AG10803 (cell line): ENCODE measurements around the gene DCUN1D2.

Source experiments
- DNase-seq: peaks from one replicate; pipeline ENCODE4 v3.0.0; 2010; ENCODE audit warnings: low read depth
- H3K4me3 ChIP-seq: 2 replicates; pipeline ENCODE4 v1.5.1; 2011; ENCODE audit warnings: mild to moderate bottlenecking, low read length, control low read depth
- TF ChIP-seq, protein P1 (sequence below): conservative IDR thresholded peaks from 2 replicates; pipeline ENCODE4 v1.5.1; 2011; ENCODE audit warnings: mild to moderate bottlenecking, low read length, control low read depth, inconsistent platforms

The DCUN1D2 gene

DNA sequence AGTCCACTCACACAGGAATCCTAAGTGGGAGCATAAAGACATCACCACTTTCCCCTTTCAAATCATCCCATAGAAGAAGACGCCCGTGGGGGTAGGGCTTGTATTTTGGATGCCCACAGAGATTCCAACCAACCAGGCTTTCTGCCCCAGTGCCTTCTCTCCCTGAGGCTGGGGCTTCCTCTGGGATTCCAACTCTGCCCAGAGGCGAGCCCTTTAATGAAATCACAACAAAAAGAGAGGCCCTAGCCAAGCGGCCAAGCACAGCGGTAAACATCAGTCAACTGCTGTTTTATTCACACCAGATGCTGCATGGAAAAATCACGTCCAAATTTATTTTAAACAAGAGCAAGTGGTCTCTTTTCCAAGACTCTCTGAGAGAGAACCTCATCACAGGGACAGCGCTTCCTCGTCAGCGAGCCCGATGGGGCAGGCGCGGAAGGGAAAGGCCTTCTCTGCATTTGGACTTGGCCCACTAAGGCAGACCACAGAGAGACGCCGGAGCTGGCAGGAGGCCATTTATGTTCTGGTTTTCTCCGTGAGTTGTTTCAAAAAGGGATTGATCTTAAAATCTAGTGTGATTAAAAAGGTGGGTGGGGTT, 68.7 kb downstream of the DCUN1D2 start:
- DNase-seq, result peak; percentile 65
- TF ChIP-seq, protein P1, sequence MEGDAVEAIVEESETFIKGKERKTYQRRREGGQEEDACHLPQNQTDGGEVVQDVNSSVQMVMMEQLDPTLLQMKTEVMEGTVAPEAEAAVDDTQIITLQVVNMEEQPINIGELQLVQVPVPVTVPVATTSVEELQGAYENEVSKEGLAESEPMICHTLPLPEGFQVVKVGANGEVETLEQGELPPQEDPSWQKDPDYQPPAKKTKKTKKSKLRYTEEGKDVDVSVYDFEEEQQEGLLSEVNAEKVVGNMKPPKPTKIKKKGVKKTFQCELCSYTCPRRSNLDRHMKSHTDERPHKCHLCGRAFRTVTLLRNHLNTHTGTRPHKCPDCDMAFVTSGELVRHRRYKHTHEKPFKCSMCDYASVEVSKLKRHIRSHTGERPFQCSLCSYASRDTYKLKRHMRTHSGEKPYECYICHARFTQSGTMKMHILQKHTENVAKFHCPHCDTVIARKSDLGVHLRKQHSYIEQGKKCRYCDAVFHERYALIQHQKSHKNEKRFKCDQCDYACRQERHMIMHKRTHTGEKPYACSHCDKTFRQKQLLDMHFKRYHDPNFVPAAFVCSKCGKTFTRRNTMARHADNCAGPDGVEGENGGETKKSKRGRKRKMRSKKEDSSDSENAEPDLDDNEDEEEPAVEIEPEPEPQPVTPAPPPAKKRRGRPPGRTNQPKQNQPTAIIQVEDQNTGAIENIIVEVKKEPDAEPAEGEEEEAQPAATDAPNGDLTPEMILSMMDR, result no peak
- H3K4me3 ChIP-seq, result no peak overlapping the region

DNA sequence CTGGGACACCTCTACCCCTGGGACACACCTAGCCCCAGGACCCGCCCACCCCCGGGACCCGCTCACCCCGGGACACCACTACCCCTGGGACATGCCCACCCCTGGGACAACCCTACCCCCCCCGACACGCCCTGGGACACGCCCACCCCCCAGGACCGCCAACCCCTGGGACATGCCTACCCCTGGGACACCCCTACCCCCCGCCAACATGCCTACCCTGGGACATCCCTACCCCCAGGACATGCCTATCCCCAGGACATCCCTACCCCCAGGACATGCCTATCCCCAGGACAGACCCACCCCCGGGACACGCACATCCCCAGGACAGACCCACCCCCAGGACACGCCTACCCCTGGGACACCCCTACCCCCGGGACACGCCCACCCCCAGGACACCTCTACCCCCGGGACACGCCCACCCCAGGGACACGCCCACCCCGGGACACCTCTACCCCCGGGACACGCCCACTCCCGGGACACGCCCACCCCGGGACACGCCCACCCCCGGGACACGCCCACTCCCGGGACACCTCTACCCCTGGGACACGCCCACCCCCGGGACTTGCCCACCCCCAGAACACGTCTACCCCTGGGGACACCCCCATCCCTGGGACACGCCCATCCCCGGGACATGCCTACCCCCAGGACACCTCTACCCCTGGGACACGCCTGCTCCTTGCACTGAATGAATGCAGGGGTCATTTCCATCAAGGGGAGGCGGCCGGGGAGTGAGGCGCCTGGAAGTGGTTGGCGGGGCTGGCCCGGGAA, 69.5 kb downstream of the DCUN1D2 start:
- H3K4me3 ChIP-seq, result no peak overlapping the region
- TF ChIP-seq, protein P1, result no peak
- DNase-seq, result no peak

DNA sequence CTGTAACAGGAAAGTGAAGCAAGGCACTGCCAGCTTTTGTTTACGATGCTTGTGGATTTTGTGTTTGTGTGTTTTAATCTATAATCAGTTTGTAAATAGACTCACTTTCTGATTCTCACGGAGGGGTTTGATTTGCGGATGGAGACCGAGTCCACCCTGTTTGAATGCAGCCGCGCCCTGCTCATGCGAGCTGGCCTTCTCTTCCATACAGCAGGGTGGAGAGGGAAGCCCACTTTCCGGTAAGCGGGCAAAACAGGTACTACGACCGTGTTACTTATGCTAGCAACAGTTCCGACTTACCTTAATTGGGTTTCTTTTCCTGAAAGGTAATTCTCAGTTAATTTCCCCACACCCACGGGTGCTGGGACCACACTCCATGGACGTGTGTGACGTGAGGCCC, 70.3 kb downstream of the DCUN1D2 start:
- DNase-seq, result no peak
- TF ChIP-seq, protein P1, result no peak
- no peak overlapping the region for H3K4me3 ChIP-seq

DNA sequence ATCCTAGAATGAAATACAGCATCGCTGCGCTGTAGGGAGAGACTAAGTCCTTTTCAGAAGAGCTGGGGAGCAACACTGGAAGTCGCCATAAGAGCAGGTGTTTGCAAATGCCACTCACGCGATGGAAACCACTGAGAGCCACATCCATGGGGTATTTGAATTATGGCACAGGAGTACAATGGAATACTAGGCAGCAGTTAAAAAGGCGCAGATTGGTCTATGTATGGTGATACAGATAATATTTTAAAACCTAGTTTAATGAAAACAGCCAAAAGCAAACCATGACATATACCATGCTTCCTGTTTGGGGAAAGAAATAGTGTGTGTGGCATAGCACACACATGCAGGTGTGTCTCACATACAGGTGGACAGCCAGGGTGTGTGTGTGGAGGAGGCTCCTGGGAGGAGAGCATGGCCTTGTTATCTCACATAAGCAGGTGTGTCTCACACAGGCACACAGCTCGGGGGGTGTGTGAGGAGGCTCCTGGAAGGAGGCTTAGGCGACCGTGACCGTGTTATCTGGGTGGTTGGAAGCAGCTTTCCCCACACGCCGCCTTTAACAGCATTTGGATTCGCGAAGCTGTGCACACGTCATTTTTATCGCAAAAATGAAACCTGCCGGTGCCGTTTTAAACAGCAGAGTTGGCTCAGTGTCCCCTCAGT, 70.8 kb downstream of the DCUN1D2 start:
- TF ChIP-seq, protein P1, result no peak
- DNase-seq, result no peak
- H3K4me3 ChIP-seq, result no peak overlapping the region

DNA sequence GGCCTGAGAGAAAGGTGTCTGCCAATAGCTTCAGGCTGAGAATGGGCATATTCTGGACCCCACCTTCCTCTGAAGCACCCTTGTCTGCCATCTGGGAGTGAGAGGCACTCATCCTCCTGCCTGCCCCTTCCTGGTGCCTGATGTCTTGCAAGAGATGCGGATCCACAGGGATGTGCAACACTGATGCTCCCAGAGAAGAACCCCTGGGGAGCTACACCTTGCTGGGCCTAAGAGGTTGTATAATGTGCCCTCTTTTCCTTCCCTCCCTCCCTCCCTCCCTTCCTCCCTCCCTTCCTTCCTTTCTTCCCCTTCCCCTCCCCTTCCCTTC, 71.8 kb downstream of the DCUN1D2 start:
- TF ChIP-seq, protein P1, result no peak
- no peak overlapping the region for H3K4me3 ChIP-seq
- no peak for DNase-seq

DNA sequence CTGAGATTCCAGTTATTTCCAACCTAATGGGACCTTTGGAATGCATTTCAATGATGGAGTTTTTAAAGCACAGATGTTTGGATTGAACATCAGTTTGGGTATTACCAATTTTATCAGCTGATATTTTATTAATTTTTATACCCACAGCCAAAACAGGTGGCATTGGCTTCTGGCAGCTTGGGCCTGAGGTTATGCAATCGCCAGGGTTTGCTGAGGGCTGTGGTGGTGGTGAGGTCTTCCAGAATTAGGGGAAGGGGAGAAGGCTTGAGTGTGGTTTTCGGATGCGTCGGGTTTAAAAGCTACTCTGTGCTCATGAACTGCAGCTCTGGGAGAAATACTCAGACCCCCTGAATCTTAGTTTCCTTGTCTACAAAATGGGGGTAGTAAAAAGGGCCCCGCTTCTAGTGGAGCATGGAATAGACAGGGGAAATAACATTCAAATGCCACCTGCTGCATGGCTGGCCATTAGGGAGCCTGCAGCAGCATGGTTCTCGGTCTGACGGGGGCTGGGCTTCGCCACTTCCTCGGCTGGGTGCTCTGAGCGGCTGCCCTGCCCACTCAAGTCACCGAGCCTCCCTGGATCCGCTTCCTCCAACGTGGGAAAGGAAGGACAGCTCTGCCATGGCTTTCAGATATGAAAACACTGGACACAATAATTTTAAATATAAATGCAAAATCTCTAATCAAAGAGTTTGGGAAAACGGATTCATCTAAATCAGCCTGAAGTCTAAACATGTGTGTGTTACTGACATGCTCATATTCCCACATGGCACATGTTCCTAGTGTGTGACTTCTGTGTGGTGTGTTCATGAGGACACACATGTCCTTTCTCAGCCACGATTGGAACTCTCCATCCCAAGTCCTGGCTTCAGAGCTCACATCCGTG, 72.4 kb downstream of the DCUN1D2 start:
- no peak overlapping the region for H3K4me3 ChIP-seq
- no peak for DNase-seq
- TF ChIP-seq, protein P1, result no peak
